Natural killer cell treated with Interleukin-12 subunit alpha and Interleukin-12 subunit beta and Interleukin-15 and Interleukin-18, amount 100 ng/mL, for 72 hours (primary cell): ENCODE data around the gene PPT1. TPM values are rescaled to one million over a fixed set of nuclear protein-coding genes. Genes with fewer than 3 reads are reported as not detected.

Source experiments
- ATAC-seq, 2 donors: fragments of 150-1000 bp; cut with Tn5 transposase in 1 of 2; sonication (Bioruptor Pico), chemical (Tn5 transposase) in 1 of 2; 2 replicates each; pipeline ENCODE4 v1.10.0; 2021
- DNase-seq: peaks from one replicate; pipeline ENCODE4 v3.0.0; 2022; ENCODE audit warnings: low spot score
- H3K27ac Mint-ChIP-seq, 2 donors: 1 replicate in 1 of 2; 2 replicates in 1 of 2; pipeline ENCODE4 v1.8.0; 2022; ENCODE audit warnings: mixed read lengths in 2 of 2, mild to moderate bottlenecking in 1 of 2, moderate library complexity in 1 of 2
- H3K27me3 Mint-ChIP-seq, 2 donors: 1 replicate in 1 of 2; 2 replicates in 1 of 2; pipeline ENCODE4 v1.8.0; 2022; ENCODE audit warnings: mixed read lengths in 2 of 2
- H3K36me3 Mint-ChIP-seq: one replicate; pipeline ENCODE4 v1.8.0; 2022; ENCODE audit warnings: mixed read lengths
- H3K4me1 Mint-ChIP-seq, 2 donors: 1 replicate in 1 of 2; 2 replicates in 1 of 2; pipeline ENCODE4 v1.8.0; 2022; ENCODE audit warnings: low read depth in 2 of 2, mixed read lengths in 2 of 2, mild to moderate bottlenecking in 1 of 2
- H3K4me3 Mint-ChIP-seq: one replicate; pipeline ENCODE4 v1.8.0; 2022; ENCODE audit warnings: mixed read lengths
- H3K9me3 Mint-ChIP-seq: 2 replicates; pipeline ENCODE4 v1.8.0; 2022; ENCODE audit warnings: mixed read lengths
- total RNA-seq, 2 donors: library from RNA; stranded (reverse); gene quantifications; one replicate each; pipeline ENCODE4 v1.2.3, GENCODE V29; 2022

PPT1 gene
- total RNA-seq, 2 donors from 2014 or later, result 42.3 to 64.0 TPM

DNA sequence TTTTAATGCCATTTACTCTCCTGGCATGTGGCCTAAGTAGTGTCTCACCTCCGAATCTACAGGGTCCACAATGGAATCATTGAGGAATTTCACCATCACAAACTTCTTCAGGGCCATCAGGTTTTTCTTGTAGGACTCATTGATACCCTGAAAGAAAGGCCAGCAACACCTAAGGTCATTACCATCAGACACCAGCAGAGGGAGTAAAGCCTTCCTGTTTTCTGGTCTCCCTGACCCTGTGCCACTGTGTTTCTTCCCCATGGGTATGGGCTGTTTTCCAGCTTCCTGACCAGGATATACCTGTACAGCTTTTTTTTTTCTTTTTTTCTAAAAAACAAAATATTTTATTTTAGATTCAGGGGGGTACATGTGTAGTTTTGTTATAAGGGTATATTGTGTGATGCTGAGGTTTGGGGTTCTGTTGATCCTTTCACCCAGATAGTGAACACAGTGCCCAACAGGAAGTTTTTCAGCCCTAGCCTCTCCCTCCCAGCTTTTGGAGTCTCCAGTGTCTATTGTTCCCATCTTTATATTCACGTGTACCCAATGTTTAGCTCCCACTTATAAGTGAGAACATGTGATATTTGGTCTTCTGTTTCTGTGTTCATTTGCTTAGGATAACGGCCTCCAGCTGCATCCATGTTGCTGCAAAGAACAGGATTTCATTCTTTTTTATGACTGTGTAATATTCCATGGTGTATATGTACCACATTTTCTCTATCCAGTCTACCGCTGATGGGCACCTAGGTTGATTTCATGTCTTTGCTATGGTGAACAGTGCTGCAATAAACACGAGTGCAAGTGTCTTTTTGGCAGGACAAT lies 18.3 kb downstream of the PPT1 start:
- Mint-ChIP-seq H3K4me1 (peaks cover 0 to 2% of the 10 kb centered on the region in 2 donors), H3K4me3 (no peak overlapping the region), H3K27ac (no peak overlapping the region), H3K9me3 (no peaks in the 10 kb centered on the region), H3K36me3 (no peaks in the 10 kb centered on the region), H3K27me3 (no peaks in the 10 kb centered on the region)
- ATAC-seq, result peak; percentile 72 to 77
- DNase-seq, result no peak

DNA sequence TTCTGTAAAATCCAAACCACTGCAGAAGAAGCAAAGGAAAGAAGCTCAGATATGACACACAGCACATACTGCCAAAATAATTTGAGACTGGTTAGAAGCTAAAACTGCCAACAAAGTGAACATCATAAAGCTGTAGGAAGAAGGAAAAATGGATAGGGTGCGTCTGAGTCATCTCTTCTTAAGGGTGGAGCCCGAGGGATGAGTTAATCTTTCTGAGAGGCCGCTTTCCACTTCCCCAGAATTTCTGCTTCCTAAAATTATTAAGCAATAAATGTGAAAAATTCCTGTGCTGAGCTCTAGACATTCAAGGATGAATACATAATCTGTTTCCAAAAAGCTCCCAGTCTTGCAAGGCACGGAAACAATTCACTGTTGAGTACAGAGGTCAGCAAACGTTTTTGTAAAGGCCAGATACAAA lies 20.1 kb downstream of the PPT1 start:
- Mint-ChIP-seq H3K4me3 (no peak overlapping the region), H3K36me3 (peaks cover 12% of the 10 kb centered on the region), H3K27me3 (no peaks in the 10 kb centered on the region), H3K9me3 (no peaks in the 10 kb centered on the region), H3K27ac (peak overlapping the region in 1 of 2 donors; percentile 15), H3K4me1 (peaks cover 0 to 2% of the 10 kb centered on the region in 2 donors)
- DNase-seq, result no peak
- no peak for ATAC-seq

- ATAC-seq, result no peak
Observed at GRCh38 chr1:40075266-40075665, 21.8 kb downstream of the PPT1 start.

DNA sequence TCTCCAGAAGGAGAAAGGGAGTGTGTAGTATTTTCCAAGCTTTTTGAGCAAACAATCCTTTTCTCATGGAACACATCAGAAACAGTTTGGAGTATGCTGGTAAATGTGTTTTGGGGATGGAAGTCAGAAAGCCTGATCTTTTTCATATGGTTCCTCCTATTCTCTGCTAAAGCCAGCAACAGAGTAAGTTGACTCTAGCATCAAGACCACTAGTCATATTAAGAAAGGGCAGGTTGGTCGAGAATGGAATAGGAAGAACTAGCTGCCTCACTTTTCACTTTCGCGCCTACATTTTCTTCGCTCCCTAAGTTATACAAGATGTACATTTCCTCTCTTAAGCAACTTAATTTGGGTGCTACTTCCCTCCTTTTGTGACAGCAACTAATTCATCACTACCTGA lies 24.0 kb downstream of the PPT1 start:
- DNase-seq, result no peak
- Mint-ChIP-seq H3K4me1 (no peaks in the 10 kb centered on the region), H3K4me3 (no peak overlapping the region), H3K36me3 (peaks cover 29% of the 10 kb centered on the region), H3K27ac (peak overlapping the region; percentile 51 to 53), H3K27me3 (no peaks in the 10 kb centered on the region), H3K9me3 (no peaks in the 10 kb centered on the region)
- ATAC-seq, result no peak

More at GRCh38 chr1:40075266-40075665, 21.8 kb downstream of the PPT1 start:
- no peak overlapping the region for H3K27ac Mint-ChIP-seq
- H3K4me3 Mint-ChIP-seq, result no peak overlapping the region
- no peaks in the 10 kb centered on the region for H3K27me3 Mint-ChIP-seq
- peaks cover 0 to 2% of the 10 kb centered on the region in 2 donors for H3K4me1 Mint-ChIP-seq
- no peaks in the 10 kb centered on the region for H3K9me3 Mint-ChIP-seq
- no peak for DNase-seq
- H3K36me3 Mint-ChIP-seq, result peaks cover 24% of the 10 kb centered on the region

- no peaks in the 10 kb centered on the region for H3K27me3 Mint-ChIP-seq
- peaks cover 5 to 6% of the 10 kb centered on the region in 2 donors for H3K4me1 Mint-ChIP-seq
- ATAC-seq, result no peak
- H3K27ac Mint-ChIP-seq, result peak overlapping the region; percentile 51 to 53
- DNase-seq, result no peak
- H3K9me3 Mint-ChIP-seq, result no peaks in the 10 kb centered on the region
- peaks cover 36% of the 10 kb centered on the region for H3K36me3 Mint-ChIP-seq
- no peak overlapping the region for H3K4me3 Mint-ChIP-seq
Observed at GRCh38 chr1:40072142-40072541, 24.9 kb downstream of the PPT1 start.

GRCh38 chr1:40067851-40068250 lies 29.2 kb downstream of the PPT1 start:
- Mint-ChIP-seq H3K36me3 (peaks cover 67% of the 10 kb centered on the region), H3K27ac (peak overlapping the region; percentile 80 to 90), H3K27me3 (no peaks in the 10 kb centered on the region), H3K4me1 (peaks cover 40 to 43% of the 10 kb centered on the region in 2 donors), H3K9me3 (no peaks in the 10 kb centered on the region), H3K4me3 (no peak overlapping the region)
- ATAC-seq (no peak), DNase-seq (no peak)

- Mint-ChIP-seq H3K27me3 (no peaks in the 10 kb centered on the region), H3K4me1 (peaks cover 41 to 45% of the 10 kb centered on the region in 2 donors), H3K9me3 (no peaks in the 10 kb centered on the region), H3K4me3 (peak overlapping the region; percentile 16), H3K27ac (peak overlapping the region; percentile 80 to 90), H3K36me3 (peaks cover 64% of the 10 kb centered on the region)
- DNase-seq (no peak), ATAC-seq (no peak)
Observed at GRCh38 chr1:40067023-40067422, 30.0 kb downstream of the PPT1 start.

DNA sequence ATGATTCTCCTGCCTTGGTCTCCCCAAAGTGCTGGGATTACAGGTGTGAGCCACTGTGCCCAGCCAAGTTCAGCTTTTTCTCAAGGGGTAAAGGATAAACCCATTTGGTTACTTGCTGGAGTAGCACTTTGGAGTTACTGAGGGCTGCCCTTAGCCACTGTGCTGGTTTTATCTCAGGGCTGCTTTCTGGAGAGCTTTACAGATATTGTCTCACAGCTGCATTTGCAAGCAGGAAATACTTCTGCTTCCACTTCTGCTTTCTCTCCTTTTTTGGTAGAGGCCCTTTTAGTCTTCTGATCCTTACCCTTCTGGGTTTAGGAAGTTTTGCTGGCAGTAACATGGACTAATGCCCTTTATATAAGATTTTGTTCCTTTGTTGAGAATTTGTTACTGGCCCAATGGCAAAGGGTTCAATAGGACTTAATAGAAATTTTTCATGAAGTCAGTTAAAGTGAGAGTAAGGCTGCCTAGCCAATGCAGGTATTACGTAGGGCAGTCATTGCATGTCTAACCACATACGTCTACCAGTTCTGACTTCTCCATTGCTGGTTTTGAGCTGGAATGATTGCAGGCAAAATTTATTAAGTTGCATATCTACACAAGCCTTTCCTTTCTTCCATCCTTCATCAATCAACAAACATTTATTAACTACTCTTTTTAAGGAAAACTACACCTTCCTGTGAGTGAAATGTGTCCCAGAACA lies 32.1 kb downstream of the PPT1 start:
- Mint-ChIP-seq H3K27me3 (no peaks in the 10 kb centered on the region), H3K27ac (peak overlapping the region; percentile 80 to 90), H3K36me3 (peaks cover 66% of the 10 kb centered on the region), H3K4me1 (peaks cover 58 to 64% of the 10 kb centered on the region in 2 donors), H3K9me3 (no peaks in the 10 kb centered on the region), H3K4me3 (no peak overlapping the region)
- DNase-seq, result no peak
- ATAC-seq, result no peak

- H3K27me3 Mint-ChIP-seq, result no peaks in the 10 kb centered on the region
- no peaks in the 10 kb centered on the region for H3K9me3 Mint-ChIP-seq
- peak in 1 of 2 donors; percentile 46 for ATAC-seq
- peak overlapping the region; percentile 88 for H3K4me3 Mint-ChIP-seq
- peak overlapping the region; percentile 92 to 95 for H3K27ac Mint-ChIP-seq
- H3K4me1 Mint-ChIP-seq, result peaks cover 77 to 82% of the 10 kb centered on the region in 2 donors
- no peak for DNase-seq
- peaks cover 42% of the 10 kb centered on the region for H3K36me3 Mint-ChIP-seq
Observed at GRCh38 chr1:40059960-40060750, 36.9 kb downstream of the PPT1 start.

DNA sequence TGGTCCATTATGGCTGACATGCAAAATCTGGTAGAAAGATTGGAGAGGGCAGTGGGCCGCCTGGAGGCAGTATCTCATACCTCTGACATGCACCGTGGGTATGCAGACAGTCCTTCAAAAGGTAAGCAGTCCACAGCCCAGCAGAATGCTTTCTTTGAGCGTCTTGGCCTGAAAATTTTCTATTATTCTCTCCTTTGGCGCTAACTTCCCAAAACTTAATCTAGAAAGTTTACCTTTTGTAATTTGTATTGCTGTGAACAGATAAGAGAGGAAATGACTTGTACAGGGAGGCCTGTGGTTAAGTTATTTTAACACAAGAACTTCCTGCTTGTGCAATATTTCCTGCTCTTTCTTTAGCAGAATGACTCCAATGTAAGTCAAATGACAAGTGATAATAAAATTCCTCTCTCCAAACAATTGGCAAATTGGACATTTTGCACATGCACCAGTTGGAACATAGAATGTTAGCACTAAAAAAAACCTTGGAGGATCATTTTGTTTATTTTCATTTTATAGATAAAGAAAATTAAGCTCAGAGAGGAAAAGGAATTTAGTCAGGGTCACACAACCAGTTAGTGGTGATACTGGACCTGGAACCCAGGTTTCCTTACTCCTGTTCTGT lies 37.6 kb downstream of the PPT1 start:
- peak overlapping the region; percentile 92 to 95 for H3K27ac Mint-ChIP-seq

GRCh38 chr1:40058453-40059337 lies 38.4 kb downstream of the PPT1 start:
- H3K27ac Mint-ChIP-seq, result peak overlapping the region; percentile 92 to 95
- peak overlapping the region; percentile 88 for H3K4me3 Mint-ChIP-seq
- DNase-seq, result no peak
- peak; percentile 40 to 70 for ATAC-seq
- H3K9me3 Mint-ChIP-seq, result no peaks in the 10 kb centered on the region
- no peaks in the 10 kb centered on the region for H3K27me3 Mint-ChIP-seq
- H3K36me3 Mint-ChIP-seq, result peaks cover 29% of the 10 kb centered on the region
- H3K4me1 Mint-ChIP-seq, result peaks cover 73 to 84% of the 10 kb centered on the region in 2 donors

More for the DNA sequence above, 37.6 kb downstream of the PPT1 start:
- H3K4me3 Mint-ChIP-seq, result peak overlapping the region; percentile 88
- DNase-seq, result no peak
- peaks cover 76 to 84% of the 10 kb centered on the region in 2 donors for H3K4me1 Mint-ChIP-seq
- H3K9me3 Mint-ChIP-seq, result no peaks in the 10 kb centered on the region
- peaks cover 35% of the 10 kb centered on the region for H3K36me3 Mint-ChIP-seq
- peak; percentile 83 to 89 for ATAC-seq
- H3K27me3 Mint-ChIP-seq, result no peaks in the 10 kb centered on the region

DNA sequence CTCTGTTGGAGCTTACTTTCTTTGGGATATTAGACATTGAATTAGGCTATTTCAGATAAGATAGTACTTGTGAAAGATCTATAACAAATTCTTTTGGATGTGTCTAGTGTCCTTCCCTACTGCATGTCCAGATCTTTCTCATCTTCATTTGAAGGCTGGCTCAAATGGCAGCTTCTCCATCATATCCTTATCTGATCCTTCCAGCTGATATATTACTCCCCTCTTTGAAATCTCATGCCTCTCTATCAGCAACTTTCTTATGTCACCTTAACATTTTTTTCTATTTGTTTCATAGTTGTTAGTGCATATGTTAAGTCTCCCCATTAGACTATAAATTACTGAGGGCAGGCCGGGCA lies 39.0 kb downstream of the PPT1 start:
- H3K9me3 Mint-ChIP-seq, result no peaks in the 10 kb centered on the region
- peaks cover 71 to 86% of the 10 kb centered on the region in 2 donors for H3K4me1 Mint-ChIP-seq
- peak overlapping the region; percentile 88 for H3K4me3 Mint-ChIP-seq
- ATAC-seq, result no peak
- peaks cover 25% of the 10 kb centered on the region for H3K36me3 Mint-ChIP-seq
- H3K27ac Mint-ChIP-seq, result peak overlapping the region; percentile 92 to 95
- DNase-seq, result no peak
- H3K27me3 Mint-ChIP-seq, result no peaks in the 10 kb centered on the region
